CD14-positive monocyte (primary cell): ENCODE data around the gene SYPL1. TPM values are rescaled to one million over a fixed set of nuclear protein-coding genes. Genes with fewer than 3 reads are reported as not detected.

Experiments used
- DNase-seq, 3 donors: peaks; one replicate each; pipeline ENCODE4 v3.0.0-alpha.2; 2011 to 2022
- H2AFZ ChIP-seq: 2 replicates; pipeline ENCODE4 v1.6.0; 2012; ENCODE audit warnings: mild to moderate bottlenecking, low read depth, low read length, inconsistent platforms; ENCODE audit not compliant: insufficient read depth, poor library complexity, severe bottlenecking
- H3K27ac ChIP-seq, 2 donors: 1 replicate in 1 of 2; 2 replicates in 1 of 2; pipeline ENCODE4 v1.5.1; 2012 to 2013; ENCODE audit warnings: low read length in 2 of 2, control low read depth in 1 of 2, inconsistent platforms in 1 of 2, low read depth in 1 of 2, mild to moderate bottlenecking in 1 of 2
- H3K27me3 ChIP-seq, 2 donors: one replicate each; pipeline versions ENCODE4 v1.6.0 to v1.6.1; 2011 to 2013; ENCODE audit warnings: low read length in 2 of 2; ENCODE audit not compliant: control insufficient read depth in 2 of 2, insufficient read depth in 2 of 2
- H3K36me3 ChIP-seq, 2 donors: replicated peaks in 1 of 2; 1 replicate in 1 of 2; 2 replicates in 1 of 2; pipeline versions ENCODE4 v1.5.1 to v1.6.1; 2012 to 2013; ENCODE audit warnings: low read length in 2 of 2, control low read depth in 1 of 2, inconsistent platforms in 1 of 2, mild to moderate bottlenecking in 1 of 2; ENCODE audit not compliant: insufficient read depth in 2 of 2, control insufficient read depth in 1 of 2
- H3K4me1 ChIP-seq, 2 donors: 1 replicate in 1 of 2; 2 replicates in 1 of 2; pipeline versions ENCODE4 v1.5.1 to v1.6.1; 2012 to 2013; ENCODE audit warnings: low read length in 2 of 2, control low read depth in 1 of 2, inconsistent platforms in 1 of 2, mild to moderate bottlenecking in 1 of 2, moderate library complexity in 1 of 2; ENCODE audit not compliant: insufficient read depth in 2 of 2, control insufficient read depth in 1 of 2
- H3K4me2 ChIP-seq: replicated peaks from 2 replicates; pipeline ENCODE3; 2012; ENCODE audit warnings: low read length, moderate library complexity, mild to moderate bottlenecking; ENCODE audit not compliant: poor library complexity, severe bottlenecking; ENCODE audit errors: extremely low read depth
- H3K4me3 ChIP-seq, 3 experiments: fragments of 200-600 bp in 1 of 3; sonication (generic) in 1 of 3; replicated peaks in 1 of 3; 1 replicate in 2 of 3; 2 replicates in 1 of 3; pipeline ENCODE4 v1.5.1; 2011 to 2013; ENCODE audit warnings: low read length in 3 of 3, mild to moderate bottlenecking in 3 of 3, control low read depth in 2 of 3, low read depth in 2 of 3, inconsistent platforms in 1 of 3, moderate library complexity in 1 of 3
- H3K79me2 ChIP-seq: 2 replicates; pipeline ENCODE4 v1.6.0; 2012; ENCODE audit warnings: mild to moderate bottlenecking, control low read depth, inconsistent platforms, low read length, moderate library complexity; ENCODE audit not compliant: insufficient read depth
- H3K9ac ChIP-seq: 2 replicates; pipeline ENCODE4 v1.6.0; 2017; ENCODE audit warnings: low read length, mild to moderate bottlenecking; ENCODE audit not compliant: insufficient read depth, poor library complexity, severe bottlenecking
- H3K9me3 ChIP-seq, 2 donors: replicated peaks in 1 of 2; 1 replicate in 1 of 2; 2 replicates in 1 of 2; pipeline versions ENCODE4 v1.5.1 to v1.6.1; 2012 to 2013; ENCODE audit warnings: low read length in 2 of 2, control low read depth in 1 of 2; ENCODE audit not compliant: control insufficient read depth in 1 of 2, insufficient read depth in 1 of 2
- H4K20me1 ChIP-seq: 2 replicates; pipeline ENCODE4 v1.6.0; 2012; ENCODE audit warnings: mild to moderate bottlenecking, low read length, control low read depth, moderate library complexity; ENCODE audit not compliant: insufficient read depth
- H3K27ac Mint-ChIP-seq, 7 donors: one replicate each; pipeline ENCODE4 v1.8.0; 2020; ENCODE audit warnings: mild to moderate bottlenecking in 7 of 7, mixed read lengths in 7 of 7, moderate library complexity in 6 of 7, inconsistent platforms in 2 of 7
- H3K27me3 Mint-ChIP-seq, 3 donors: one replicate each; pipeline ENCODE4 v1.8.0; 2021 to 2022; ENCODE audit warnings: low read depth in 3 of 3, mild to moderate bottlenecking in 3 of 3, mixed read lengths in 3 of 3, moderate library complexity in 3 of 3, inconsistent platforms in 1 of 3
- H3K36me3 Mint-ChIP-seq, 2 donors: one replicate each; pipeline ENCODE4 v1.8.0; 2020; ENCODE audit warnings: mixed read lengths in 2 of 2, inconsistent platforms in 1 of 2, mild to moderate bottlenecking in 1 of 2
- H3K4me1 Mint-ChIP-seq: one replicate; pipeline ENCODE4 v1.8.0; 2020; ENCODE audit warnings: mild to moderate bottlenecking, mixed read lengths
- H3K4me3 Mint-ChIP-seq, 2 donors: one replicate each; pipeline ENCODE4 v1.8.0; 2020; ENCODE audit warnings: mild to moderate bottlenecking in 2 of 2, mixed read lengths in 2 of 2, moderate library complexity in 1 of 2
- H3K9me3 Mint-ChIP-seq, 7 donors: one replicate each; pipeline ENCODE4 v1.8.0; 2020 to 2022; ENCODE audit warnings: mixed read lengths in 7 of 7, mild to moderate bottlenecking in 6 of 7, moderate library complexity in 6 of 7, inconsistent platforms in 2 of 7
- WGBS: methylation state at CpG from one replicate; pipeline ENCODE4 v1.1.5; 2013; ENCODE audit warnings: missing lambda C conversion rate; ENCODE audit not compliant: insufficient coverage; 5-methylcytosine and 5-hydroxymethylcytosine counted together
- intact Hi-C, 2 donors: fragments of 100-400 bp; cut with micrococcal nuclease; formaldehyde crosslinking; loops; one replicate each; pipeline versions ENCODE4 v1.15.0 to v1.15.1; 2023
- polyA minus RNA-seq: library from RNA; depleted of rRNA, polyadenylated mRNA; stranded (reverse); fragments of >200 nt; gene quantifications from 2 replicates; pipeline ENCODE4 v1.2.3, GENCODE V29; 2012
- polyA plus RNA-seq, 3 donors: library from polyadenylated mRNA; depleted of rRNA in 1 of 3; unstranded in 2 of 3; stranded (reverse) in 1 of 3; fragments of 300-500 nt in 2 of 3; fragments of >200 nt in 1 of 3; fragmentation: Illumina TruSeq in 2 of 3; gene quantifications; 1 replicate in 2 of 3; 2 replicates in 1 of 3; pipeline ENCODE4 v1.2.3, GENCODE V29; 2012 to 2021
- total RNA-seq, 12 experiments: library from RNA in 1 of 12; stranded (reverse) in 1 of 12; fragments of 120-200 nt in 1 of 12; gene quantifications; one replicate each; pipeline ENCODE4 v1.2.4 and lab custom pipeline; 2013 to 2026; ENCODE audit warnings: mixed read lengths in 6 of 12, inconsistent platforms in 1 of 12
- TF ChIP-seq, protein P1 (sequence below): fragments of 200-600 bp; IDR thresholded peaks from one replicate; pipeline ENCODE4 v1.8.0; 2022; ENCODE audit warnings: antibody characterized with exemption, mild to moderate bottlenecking

SYPL1 gene
- 18.9 TPM for total RNA-seq (2013)
- 10 to 100 TPM; 22.3 to 82.1 (median 64.7) TPM for polyA plus RNA-seq
- polyA minus RNA-seq = 16.7 and 17.7 TPM in 2 replicates
- total RNA-seq (lab: John Stamatoyannopoulos, UW) = 24.4 to 59.7 (median 32.3) reads per million in 11 experiments

- no peaks in the 10 kb centered on the region for H3K27me3 ChIP-seq
- intact Hi-C loops = no loop called here
- peak within 1 kb of the TSS; percentile 94 for H2AFZ ChIP-seq
- Mint-ChIP-seq H3K4me3 (peak within 1 kb of the TSS; percentile 86 to 94), H3K27ac (peak within 1 kb of the TSS; percentile 86 to 98 (median 90)), H3K27me3 (peaks cover 0 to 3% (median 2%) of the 10 kb centered on the region in 3 donors), H3K36me3 (peaks cover 2 to 10% of the 10 kb centered on the region in 2 donors), H3K9me3 (no peaks in the 10 kb centered on the region), H3K4me1 (peaks cover 42% of the 10 kb centered on the region)
- DNase-seq = peak; percentile 90 to 92 (median 90)
- H4K20me1 ChIP-seq = peaks cover 32% of the 10 kb centered on the region
- H3K4me3 ChIP-seq = peak within 1 kb of the TSS; percentile 72 to 87 (median 82)
- peaks cover 43% of the 10 kb centered on the region for H3K79me2 ChIP-seq
- 0% methylated on average over 60 of the region's 76 CpGs for WGBS
- TF ChIP-seq, protein P1, sequence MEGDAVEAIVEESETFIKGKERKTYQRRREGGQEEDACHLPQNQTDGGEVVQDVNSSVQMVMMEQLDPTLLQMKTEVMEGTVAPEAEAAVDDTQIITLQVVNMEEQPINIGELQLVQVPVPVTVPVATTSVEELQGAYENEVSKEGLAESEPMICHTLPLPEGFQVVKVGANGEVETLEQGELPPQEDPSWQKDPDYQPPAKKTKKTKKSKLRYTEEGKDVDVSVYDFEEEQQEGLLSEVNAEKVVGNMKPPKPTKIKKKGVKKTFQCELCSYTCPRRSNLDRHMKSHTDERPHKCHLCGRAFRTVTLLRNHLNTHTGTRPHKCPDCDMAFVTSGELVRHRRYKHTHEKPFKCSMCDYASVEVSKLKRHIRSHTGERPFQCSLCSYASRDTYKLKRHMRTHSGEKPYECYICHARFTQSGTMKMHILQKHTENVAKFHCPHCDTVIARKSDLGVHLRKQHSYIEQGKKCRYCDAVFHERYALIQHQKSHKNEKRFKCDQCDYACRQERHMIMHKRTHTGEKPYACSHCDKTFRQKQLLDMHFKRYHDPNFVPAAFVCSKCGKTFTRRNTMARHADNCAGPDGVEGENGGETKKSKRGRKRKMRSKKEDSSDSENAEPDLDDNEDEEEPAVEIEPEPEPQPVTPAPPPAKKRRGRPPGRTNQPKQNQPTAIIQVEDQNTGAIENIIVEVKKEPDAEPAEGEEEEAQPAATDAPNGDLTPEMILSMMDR = no peak
- H3K9me3 ChIP-seq = no peaks in the 10 kb centered on the region
- H3K9ac ChIP-seq = peak within 1 kb of the TSS; percentile 90
- H3K4me1 ChIP-seq = peaks cover 16 to 38% of the 10 kb centered on the region in 2 donors
- peak within 1 kb of the TSS; percentile 84 to 88 for H3K27ac ChIP-seq
- H3K36me3 ChIP-seq = no peaks in the 10 kb centered on the region
- peak within 1 kb of the TSS; percentile 89 for H3K4me2 ChIP-seq
These were observed at the start of gene SYPL1 for GRCh38 chr7:106112118-106112971. SYPL1 (minus strand) TSS chr7:106112312; CDS start chr7:106112208, 104 bp downstream.

GRCh38 chr7:106155027-106155426 is 42.9 kb upstream of the SYPL1 start:
- Histone ChIP-seq H3K9ac (no peak overlapping the region), H3K27ac (no peak overlapping the region), H3K36me3 (no peaks in the 10 kb centered on the region), H3K4me1 (peaks cover 17% of the 10 kb centered on the region in 2 donors), H2AFZ (no peak overlapping the region), H3K27me3 (peaks cover 49 to 82% of the 10 kb centered on the region in 2 donors), H3K79me2 (no peaks in the 10 kb centered on the region), H3K4me3 (no peak overlapping the region), H3K4me2 (no peak overlapping the region), H4K20me1 (no peaks in the 10 kb centered on the region), H3K9me3 (peaks cover 0 to 7% of the 10 kb centered on the region in 2 donors)
- Mint-ChIP-seq H3K27ac (no peak overlapping the region), H3K36me3 (no peaks in the 10 kb centered on the region), H3K4me1 (peaks cover 25% of the 10 kb centered on the region), H3K4me3 (peak overlapping the region in 1 of 2 donors; percentile 73), H3K27me3 (peaks cover 57 to 82% (median 72%) of the 10 kb centered on the region in 3 donors), H3K9me3 (peaks cover 0 to 13% (median 8%) of the 10 kb centered on the region in 7 donors)
- no CpG with 5 or more reads among the region's 4 CpGs for WGBS
- intact Hi-C loops = no loop called here
- no peak for DNase-seq
- TF ChIP-seq, protein P1 = no peak
